GM19099 (cell line): ENCODE measurements around the gene TMEM62.

Source experiments
- POLR2A ChIP-seq: IDR thresholded peaks from 3 replicates; pipeline ENCODE4 v1.6.1; 2011; ENCODE audit warnings: low read depth; ENCODE audit not compliant: insufficient read length; ENCODE audit errors: extremely low read depth

TMEM62 gene

GRCh38 chr15:43144512-43144911 lies 11.1 kb downstream of the TMEM62 start:
- TF ChIP-seq POLR2A: no peak

- no peak for TF ChIP-seq POLR2A
These were observed 12.8 kb downstream of the TMEM62 start for GRCh38 chr15:43146184-43146583.

GRCh38 chr15:43150191-43150929 lies 17.0 kb downstream of the TMEM62 start:
- TF ChIP-seq POLR2A: no peak

DNA sequence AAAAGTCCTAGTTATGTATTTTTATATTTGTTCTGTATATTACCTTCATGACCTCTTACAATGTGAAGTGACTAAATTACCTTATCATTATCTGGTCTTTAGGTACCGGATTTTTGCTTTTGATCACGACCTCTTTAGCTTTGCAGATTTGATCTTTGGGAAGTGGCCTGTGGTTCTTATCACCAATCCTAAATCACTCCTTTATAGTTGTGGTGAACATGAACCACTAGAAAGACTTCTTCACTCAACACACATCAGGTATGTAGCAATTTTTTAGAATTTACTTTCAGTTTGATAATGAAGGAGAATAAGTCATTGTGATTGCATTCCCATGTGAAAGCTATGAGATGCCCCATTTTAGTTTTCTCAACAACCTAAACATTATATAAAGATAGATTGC lies 18.3 kb downstream of the TMEM62 start:
- TF ChIP-seq POLR2A: no peak

- TF ChIP-seq POLR2A: no peak
These were observed 19.9 kb downstream of the TMEM62 start for GRCh38 chr15:43153269-43153668.

GRCh38 chr15:43165801-43166325 lies 32.5 kb downstream of the TMEM62 start:
- TF ChIP-seq POLR2A: no peak

- TF ChIP-seq POLR2A: no peak
These were observed 35.1 kb downstream of the TMEM62 start for GRCh38 chr15:43168192-43169107.

- no peak for TF ChIP-seq POLR2A
These were observed 36.5 kb downstream of the TMEM62 start for GRCh38 chr15:43169888-43170287.

GRCh38 chr15:43183270-43183669 lies 49.9 kb downstream of the TMEM62 start:
- TF ChIP-seq POLR2A: no peak

DNA sequence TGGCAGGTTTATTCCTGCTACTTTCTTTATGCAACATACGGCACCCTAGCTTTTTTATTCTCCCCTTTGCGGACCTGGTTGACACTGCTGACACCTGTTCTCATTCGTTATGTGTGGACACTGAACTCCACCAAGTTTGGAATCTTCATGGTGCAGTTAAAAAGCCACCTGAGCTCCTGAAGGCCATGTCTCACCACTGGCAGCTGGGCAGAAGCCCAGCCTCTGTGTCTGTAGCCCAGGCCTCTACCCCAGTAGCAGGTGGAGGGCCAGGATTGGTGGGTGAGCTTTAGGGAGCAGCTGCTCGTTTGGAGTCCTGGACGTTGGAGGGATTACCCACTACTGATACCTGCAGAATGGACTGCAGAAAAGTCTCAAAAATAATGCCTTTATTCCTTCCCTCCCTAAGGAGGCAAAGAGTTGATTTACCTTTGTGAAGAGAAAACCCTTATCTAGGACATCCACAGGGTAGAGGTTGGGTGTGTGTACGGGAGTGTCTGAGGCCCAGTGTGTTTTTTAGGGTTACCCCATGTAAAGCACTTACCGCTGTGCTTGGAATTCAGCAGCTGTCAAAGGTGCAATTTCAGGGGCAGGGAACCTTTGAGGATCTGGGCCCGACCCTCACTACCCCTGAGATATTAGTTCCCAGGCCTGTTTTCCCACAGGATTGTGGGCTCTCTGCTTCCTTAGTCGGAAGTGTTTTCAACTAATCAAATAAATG lies 51.2 kb downstream of the TMEM62 start:
- no peak for TF ChIP-seq POLR2A

GRCh38 chr15:43185157-43186002 lies 52.0 kb downstream of the TMEM62 start, which contains the start of gene CCNDBP1:
CCNDBP1 (plus strand) TSS chr15:43185403; CDS start chr15:43185499, 96 bp downstream.
- TF ChIP-seq POLR2A: peak; percentile 94

DNA sequence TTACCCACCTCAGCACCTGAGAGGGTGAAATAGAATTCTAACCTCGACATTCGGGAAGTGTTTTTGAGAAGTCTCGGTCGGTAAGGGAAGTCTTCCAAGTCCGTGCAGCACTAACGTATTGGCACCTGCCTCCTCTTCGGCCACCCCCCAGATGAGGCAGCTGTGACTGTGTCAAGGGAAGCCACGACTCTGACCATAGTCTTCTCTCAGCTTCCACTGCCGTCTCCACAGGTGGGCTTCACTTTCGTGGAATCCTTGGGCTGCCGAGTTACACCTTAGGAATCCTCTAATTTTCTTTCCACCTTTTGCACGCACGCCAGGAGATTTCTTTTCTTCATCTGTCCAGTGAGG lies 52.6 kb downstream of the TMEM62 start:
- TF ChIP-seq POLR2A: no peak

- no peak for TF ChIP-seq POLR2A
These were observed 54.3 kb downstream of the TMEM62 start for GRCh38 chr15:43187544-43188155.

GRCh38 chr15:43189296-43189695 lies 55.9 kb downstream of the TMEM62 start:
- TF ChIP-seq POLR2A: no peak
